Left ventricle myocardium inferior (tissue), 1 donor: ENCODE results near the gene SPECC1. TPM values are rescaled to one million over a fixed set of nuclear protein-coding genes. Genes with fewer than 3 reads are reported as not detected.

Source experiments
- DNase-seq: peaks from one replicate; pipeline ENCODE4 v3.0.0-alpha.2; 2020
- H3K27ac ChIP-seq: fragments of 200-600 bp; replicated peaks from 2 replicates; pipeline ENCODE4 v1.8.0; 2021
- H3K27me3 ChIP-seq: fragments of 200-600 bp; 2 replicates; pipeline ENCODE4 v1.8.0; 2021; ENCODE audit warnings: low read depth
- H3K36me3 ChIP-seq: fragments of 200-600 bp; 2 replicates; pipeline ENCODE4 v1.8.0; 2021
- H3K4me1 ChIP-seq: fragments of 200-600 bp; 2 replicates; pipeline ENCODE4 v1.8.0; 2021
- H3K4me3 ChIP-seq: fragments of 200-600 bp; 2 replicates; pipeline ENCODE4 v1.8.0; 2021; ENCODE audit warnings: mild to moderate bottlenecking, moderate library complexity
- H3K9me3 ChIP-seq: fragments of 200-600 bp; replicated peaks from 2 replicates; pipeline ENCODE4 v1.8.0; 2021
- intact Hi-C: fragments of 100-400 bp; cut with micrococcal nuclease; formaldehyde crosslinking; loops from one replicate; pipeline ENCODE4 v1.11.0; 2022
- total RNA-seq: library from RNA; stranded (reverse); fragmentation: NEBNext Ultra II Directional; extraction: Animal tissue kit (Norgen Biotek cat#: 25700); gene quantifications from one replicate; pipeline ENCODE4 v1.2.1, GENCODE V29; 2021
- TF ChIP-seq, protein P1 (sequence below): fragments of 200-600 bp; IDR thresholded peaks from 2 replicates; pipeline ENCODE4 v1.8.0; 2021; ENCODE audit warnings: antibody characterized with exemption, mild to moderate bottlenecking, borderline replicate concordance
- donor health status: DM: no; HTN: yes; CAD: no; lungs with severe emphysema.

Gene SPECC1
- total RNA-seq, 1 donor from 2014 or later, result 10.6 TPM

DNA sequence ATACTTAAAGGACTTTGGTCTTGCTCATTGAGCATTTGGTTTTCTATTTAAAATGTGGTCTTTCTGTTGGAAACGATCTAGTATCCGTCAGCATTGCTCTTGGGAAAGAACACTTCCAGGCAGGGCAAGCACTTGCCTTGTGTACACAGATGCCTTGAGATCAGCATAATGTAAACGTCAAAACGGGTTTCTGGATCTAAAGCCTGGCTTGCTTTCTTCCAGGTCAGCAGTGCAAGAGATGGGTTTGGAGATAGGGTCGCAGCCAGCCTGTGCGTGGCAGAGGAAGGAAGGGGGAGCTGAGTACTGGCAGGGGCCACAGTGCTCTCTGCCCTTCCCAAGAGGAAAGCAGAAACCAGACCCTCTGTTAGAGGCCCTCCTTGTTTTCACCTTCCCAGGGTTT is 282.7 kb downstream of the SPECC1 start:
- H3K4me1 ChIP-seq, result no peaks in the 10 kb centered on the region
- H3K36me3 ChIP-seq, result no peaks in the 10 kb centered on the region
- intact Hi-C loops, result no loop called here
- DNase-seq, result no peak
- TF ChIP-seq, protein P1, sequence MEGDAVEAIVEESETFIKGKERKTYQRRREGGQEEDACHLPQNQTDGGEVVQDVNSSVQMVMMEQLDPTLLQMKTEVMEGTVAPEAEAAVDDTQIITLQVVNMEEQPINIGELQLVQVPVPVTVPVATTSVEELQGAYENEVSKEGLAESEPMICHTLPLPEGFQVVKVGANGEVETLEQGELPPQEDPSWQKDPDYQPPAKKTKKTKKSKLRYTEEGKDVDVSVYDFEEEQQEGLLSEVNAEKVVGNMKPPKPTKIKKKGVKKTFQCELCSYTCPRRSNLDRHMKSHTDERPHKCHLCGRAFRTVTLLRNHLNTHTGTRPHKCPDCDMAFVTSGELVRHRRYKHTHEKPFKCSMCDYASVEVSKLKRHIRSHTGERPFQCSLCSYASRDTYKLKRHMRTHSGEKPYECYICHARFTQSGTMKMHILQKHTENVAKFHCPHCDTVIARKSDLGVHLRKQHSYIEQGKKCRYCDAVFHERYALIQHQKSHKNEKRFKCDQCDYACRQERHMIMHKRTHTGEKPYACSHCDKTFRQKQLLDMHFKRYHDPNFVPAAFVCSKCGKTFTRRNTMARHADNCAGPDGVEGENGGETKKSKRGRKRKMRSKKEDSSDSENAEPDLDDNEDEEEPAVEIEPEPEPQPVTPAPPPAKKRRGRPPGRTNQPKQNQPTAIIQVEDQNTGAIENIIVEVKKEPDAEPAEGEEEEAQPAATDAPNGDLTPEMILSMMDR, result no peak
- H3K4me3 ChIP-seq, result no peak overlapping the region
- H3K9me3 ChIP-seq, result peaks cover 6% of the 10 kb centered on the region
- H3K27ac ChIP-seq, result no peak overlapping the region
- H3K27me3 ChIP-seq, result no peaks in the 10 kb centered on the region

DNA sequence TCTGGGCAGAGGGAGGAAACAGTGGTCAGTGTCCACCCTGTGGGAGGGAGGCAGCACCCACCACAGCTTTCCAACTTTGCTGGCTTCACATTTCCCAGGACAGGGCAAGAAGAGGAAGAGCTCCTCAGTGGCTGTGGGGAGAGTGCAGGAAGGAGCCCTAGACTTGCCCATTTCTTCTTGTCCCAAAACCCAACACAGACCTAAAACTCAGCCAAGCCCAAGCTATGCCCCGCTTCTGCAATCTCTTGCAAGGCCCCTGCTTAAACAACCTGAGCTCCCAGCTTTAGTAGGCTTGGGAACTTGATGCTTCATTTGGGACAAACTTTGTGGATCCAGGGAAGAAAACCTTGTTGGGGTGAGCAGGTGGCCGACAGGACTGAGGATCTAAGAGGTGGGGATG is 284.3 kb downstream of the SPECC1 start:
- H3K9me3 ChIP-seq, result peaks cover 6% of the 10 kb centered on the region
- H3K4me1 ChIP-seq, result no peaks in the 10 kb centered on the region
- intact Hi-C loops, result no loop called here
- no peaks in the 10 kb centered on the region for H3K27me3 ChIP-seq
- no peak overlapping the region for H3K27ac ChIP-seq
- DNase-seq, result no peak
- H3K36me3 ChIP-seq, result no peaks in the 10 kb centered on the region
- TF ChIP-seq, protein P1, result no peak
- H3K4me3 ChIP-seq, result no peak overlapping the region

DNA sequence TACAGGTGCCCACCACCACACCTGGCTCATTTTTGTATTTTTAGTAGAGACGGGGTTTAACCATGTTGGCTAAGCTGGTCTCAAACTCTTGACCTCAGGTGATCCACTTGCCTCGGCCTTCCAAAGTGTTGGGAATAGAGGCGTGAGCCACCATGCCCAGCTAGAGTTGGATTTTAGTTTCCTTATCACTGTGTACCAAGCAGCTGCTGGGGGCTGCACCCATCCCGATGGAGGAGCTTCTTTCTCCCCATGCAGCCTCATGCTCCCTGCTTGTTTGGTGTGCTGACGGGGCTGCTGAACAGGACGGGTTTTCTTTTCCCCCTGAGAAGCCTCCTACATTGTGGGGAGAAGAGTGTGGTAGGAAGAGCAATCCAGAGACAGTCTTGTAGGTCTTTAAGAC is 285.0 kb downstream of the SPECC1 start:
- H3K4me3 ChIP-seq, result no peak overlapping the region
- DNase-seq, result no peak
- no peak overlapping the region for H3K27ac ChIP-seq
- TF ChIP-seq, protein P1, result no peak
- H3K27me3 ChIP-seq, result no peaks in the 10 kb centered on the region
- peaks cover 6% of the 10 kb centered on the region for H3K9me3 ChIP-seq
- no peaks in the 10 kb centered on the region for H3K36me3 ChIP-seq
- H3K4me1 ChIP-seq, result no peaks in the 10 kb centered on the region
- intact Hi-C loops, result no loop called here

DNA sequence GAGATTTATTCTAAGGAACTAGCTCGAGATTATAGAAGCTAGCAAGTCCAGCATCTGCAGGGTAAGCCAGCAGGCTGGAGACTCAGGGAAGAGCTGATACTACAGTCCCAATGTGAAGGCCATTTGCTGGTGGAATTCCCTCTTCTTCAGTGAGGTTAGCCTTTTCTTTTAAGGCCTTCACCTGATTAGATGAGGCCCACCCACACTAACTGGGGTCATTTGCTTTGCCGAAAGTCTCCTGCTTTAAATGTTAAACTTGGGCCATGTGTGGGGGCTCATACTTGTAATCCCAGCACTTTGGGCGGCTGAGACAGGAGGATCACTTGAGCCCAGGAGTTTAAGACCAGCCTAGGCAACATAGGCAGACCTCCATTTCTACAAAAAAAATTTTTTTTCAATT is 289.9 kb downstream of the SPECC1 start:
- Histone ChIP-seq H3K27ac (no peak overlapping the region), H3K36me3 (no peaks in the 10 kb centered on the region), H3K4me3 (no peak overlapping the region), H3K27me3 (no peaks in the 10 kb centered on the region), H3K4me1 (no peaks in the 10 kb centered on the region), H3K9me3 (peaks cover 6% of the 10 kb centered on the region)
- intact Hi-C loops, result no loop called here
- TF ChIP-seq, protein P1, result no peak
- no peak for DNase-seq

DNA sequence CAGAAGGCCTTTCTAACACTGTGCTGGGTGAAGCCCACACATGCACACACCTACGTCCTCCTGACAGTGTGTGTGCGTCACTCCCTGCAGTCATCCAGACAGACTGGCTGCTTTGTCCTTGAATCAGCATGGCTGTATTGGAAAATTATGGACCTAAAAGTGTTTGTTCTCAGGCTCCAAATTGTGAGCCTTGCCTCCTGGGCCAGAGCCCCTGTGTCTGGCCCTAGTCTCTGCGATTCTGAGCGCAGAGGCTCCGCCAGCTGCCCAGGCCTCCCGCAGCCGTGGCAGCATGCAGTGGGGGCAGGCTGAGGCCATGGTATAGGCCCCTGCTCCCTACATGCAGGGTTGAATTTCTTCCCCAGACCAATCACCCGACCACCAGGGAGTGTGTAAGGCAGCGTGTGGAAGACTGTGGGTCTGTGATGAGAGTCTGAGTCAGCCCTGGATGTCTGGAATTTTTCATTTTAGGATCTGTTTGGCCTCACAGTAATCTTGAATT is 291.3 kb downstream of the SPECC1 start:
- no peak overlapping the region for H3K4me3 ChIP-seq
- H3K4me1 ChIP-seq, result no peaks in the 10 kb centered on the region
- H3K9me3 ChIP-seq, result peaks cover 8% of the 10 kb centered on the region
- no peak overlapping the region for H3K27ac ChIP-seq
- H3K27me3 ChIP-seq, result no peaks in the 10 kb centered on the region
- DNase-seq, result no peak
- TF ChIP-seq, protein P1, result no peak
- no peaks in the 10 kb centered on the region for H3K36me3 ChIP-seq
- intact Hi-C loops, result no loop called here
